K562 (cell line): ENCODE results near the gene SLC35F4. TPM values are rescaled to one million over a fixed set of nuclear protein-coding genes. Genes with fewer than 3 reads are reported as not detected.

Source experiments
- ATAC-seq: fragments of 200-7000 bp; cut with Tn5 transposase; 3 replicates; pipeline ENCODE4 v1.9.1; 2020; ENCODE audit warnings: moderate library complexity
- BruUV-seq: library from RNA; stranded (reverse); fragments of 400-500 nt; replicated peaks from 2 replicates; lab custom pipeline; 2021; lab: Mats Ljungman, UMichigan
- CTCF ChIA-PET: fragments of 300-600 bp; formaldehyde crosslinking; extraction: SDS; loops from one replicate; lab custom pipeline; 2021; ENCODE audit warnings: low intra/inter-chr PET ratio; lab: Yijun Ruan, JAX
- POLR2A ChIA-PET: fragments of 300-600, 350-650 bp; sonication (Branson Sonifier 250); formaldehyde crosslinking; extraction: SDS; loops from one replicate; lab custom pipeline; 2021; ENCODE audit warnings: antibody characterized with exemption, inconsistent platforms; lab: Yijun Ruan, JAX
- DNase-seq, 4 experiments: peaks; one replicate each; pipeline versions ENCODE4 v3.0.0 to v3.0.0-alpha.2; 2011 to 2018; ENCODE audit warnings: low spot score in 3 of 4, mixed read lengths in 3 of 4; ENCODE audit errors: extremely low read depth in 1 of 4
- FAIRE-seq: peaks from 2 replicates; lab custom pipeline; 2011; peaks lifted over from hg19 to GRCh38; lab: Jason Lieb, UNC
- H2AFZ ChIP-seq: 2 replicates; pipeline ENCODE4 v1.6.0; 2011; ENCODE audit warnings: low read depth, low read length, control low read depth, inconsistent platforms
- H3K27ac ChIP-seq: fragments of 200-600 bp; 3 replicates; pipeline ENCODE4 v1.8.0; 2011; ENCODE audit warnings: low read depth, mild to moderate bottlenecking, control low read depth, inconsistent platforms, low read length, moderate library complexity, mixed read lengths; ENCODE audit errors: extremely low read depth
- H3K27me3 ChIP-seq, 2 experiments: fragments of 300-600 bp in 1 of 2; 2 replicates in 1 of 2; 3 replicates in 1 of 2; pipeline versions ENCODE4 v1.6.0 to v1.8.0; 2011; ENCODE audit warnings: inconsistent platforms in 2 of 2, low read length in 2 of 2, mild to moderate bottlenecking in 1 of 2, mixed read lengths in 1 of 2, moderate library complexity in 1 of 2; ENCODE audit not compliant: control insufficient read depth in 2 of 2, insufficient read depth in 2 of 2
- H3K36me3 ChIP-seq: fragments of 300-600 bp; 3 replicates; pipeline ENCODE4 v1.8.0; 2011; ENCODE audit warnings: mild to moderate bottlenecking, low read length, inconsistent platforms; ENCODE audit not compliant: control insufficient read depth, insufficient read depth
- H3K4me1 ChIP-seq, 2 experiments: fragments of 200-600 bp in 1 of 2; replicated peaks in 1 of 2; 2 replicates in 1 of 2; 3 replicates in 1 of 2; pipeline versions ENCODE4 v1.5.1 to v1.8.0; 2011; ENCODE audit warnings: inconsistent platforms in 2 of 2, low read length in 2 of 2, mild to moderate bottlenecking in 1 of 2, mixed read lengths in 1 of 2, moderate library complexity in 1 of 2; ENCODE audit not compliant: control insufficient read depth in 2 of 2, insufficient read depth in 2 of 2
- H3K4me2 ChIP-seq: 2 replicates; pipeline ENCODE4 v1.6.1; 2011; ENCODE audit warnings: low read length, control low read depth, inconsistent platforms, mixed read lengths; ENCODE audit not compliant: insufficient read depth
- H3K4me3 ChIP-seq: fragments of 200-600 bp; sonication (generic), shearing (Covaris generic); 2 replicates; pipeline ENCODE4 v1.5.1; 2016; ENCODE audit warnings: control low read depth, inconsistent platforms
- H3K79me2 ChIP-seq: fragments of 200-600 bp; 3 replicates; pipeline ENCODE4 v1.8.0; 2011; ENCODE audit warnings: low read length, inconsistent platforms; ENCODE audit not compliant: control insufficient read depth, insufficient read depth
- H3K9ac ChIP-seq, 2 experiments: 2 replicates each; pipeline versions ENCODE4 v1.6.0 to v1.6.1; 2011; ENCODE audit warnings: low read depth in 2 of 2, low read length in 2 of 2, control low read depth in 1 of 2, inconsistent platforms in 1 of 2, mild to moderate bottlenecking in 1 of 2, mixed read lengths in 1 of 2; ENCODE audit not compliant: insufficient read depth in 1 of 2
- H3K9me1 ChIP-seq: one replicate; pipeline ENCODE4 v1.6.0; 2011; ENCODE audit warnings: inconsistent platforms, mild to moderate bottlenecking, low read length, moderate library complexity; ENCODE audit not compliant: control insufficient read depth, insufficient read depth
- H3K9me3 ChIP-seq: replicated peaks from 2 replicates; pipeline ENCODE4 v1.5.1; 2011; ENCODE audit warnings: low read depth, low read length, inconsistent platforms; ENCODE audit not compliant: control insufficient read depth, insufficient read depth
- H4K20me1 ChIP-seq: replicated peaks from 2 replicates; pipeline ENCODE4 v1.6.1; 2011; ENCODE audit warnings: low read length, inconsistent platforms, mixed read lengths; ENCODE audit not compliant: control insufficient read depth, insufficient read depth
- ARID1B ChIP-seq: fragments of 450-650 bp; IDR thresholded peaks from 2 replicates; pipeline ENCODE4 v1.6.1; 2016; ENCODE audit warnings: antibody characterized with exemption, mild to moderate bottlenecking, inconsistent platforms
- CBFA2T2 ChIP-seq: fragments of 450-650 bp; conservative IDR thresholded peaks from 2 replicates; pipeline ENCODE4 v1.6.1; 2017; ENCODE audit warnings: mild to moderate bottlenecking
- MCM3 ChIP-seq: fragments of 450-650 bp; IDR thresholded peaks from 2 replicates; pipeline ENCODE4 v1.6.1; 2016
- POLR2A ChIP-seq: fragments of 450-650 bp; conservative IDR thresholded peaks from 2 replicates; pipeline ENCODE4 v1.6.1; 2016
- POLR3G ChIP-seq: IDR thresholded peaks from 2 replicates; pipeline ENCODE4 v1.6.1; 2011; ENCODE audit not compliant: insufficient read length, insufficient replicate concordance; ENCODE audit errors: extremely low read depth
- RAD51 ChIP-seq: fragments of 450-650 bp; IDR thresholded peaks from 2 replicates; pipeline ENCODE4 v1.7.1; 2016; ENCODE audit warnings: low read depth, mild to moderate bottlenecking, borderline replicate concordance
- SMAD2 ChIP-seq: fragments of 150-350 bp; IDR thresholded peaks from 2 replicates; pipeline ENCODE4 v1.6.1; 2014; ENCODE audit warnings: low read depth, mild to moderate bottlenecking, low read length
- TRIM28 ChIP-seq: fragments of 450-650 bp; IDR thresholded peaks from 2 replicates; pipeline ENCODE4 v1.6.1; 2017
- ZBTB7A ChIP-seq: IDR thresholded peaks from 2 replicates; pipeline ENCODE4 v1.6.1; 2011; ENCODE audit warnings: low read depth, mild to moderate bottlenecking, low read length, moderate library complexity, borderline replicate concordance; ENCODE audit not compliant: control insufficient read depth
- ZC3H4 ChIP-seq: sonication (generic); formaldehyde crosslinking; IDR thresholded peaks from 2 replicates; pipeline ENCODE4 v1.9.0; 2021; ENCODE audit warnings: missing genetic modification reagents, borderline replicate concordance
- ZKSCAN3 ChIP-seq: fragments of 250-450 bp; sonication (Bioruptor Pico); IDR thresholded peaks from 2 replicates; pipeline ENCODE4 v1.4.0; 2020
- ZNF165 ChIP-seq: fragments of 250-450 bp; sonication (Bioruptor Pico); IDR thresholded peaks from 2 replicates; pipeline ENCODE4 v1.4.0; 2020; ENCODE audit warnings: borderline replicate concordance
- ZNF311 ChIP-seq: fragments of 250-450 bp; sonication (Bioruptor Pico); IDR thresholded peaks from 2 replicates; pipeline ENCODE4 v1.4.0; 2020; ENCODE audit warnings: mild to moderate bottlenecking, moderate library complexity
- ZNF316 ChIP-seq: fragments of 450-650 bp; IDR thresholded peaks from 2 replicates; pipeline ENCODE4 v1.6.1; 2016
- ZNF586 ChIP-seq: fragments of 450-650 bp; formaldehyde crosslinking; conservative IDR thresholded peaks from 2 replicates; pipeline ENCODE4 v1.4.0; 2020; ENCODE audit warnings: mild to moderate bottlenecking, moderate library complexity
- WGBS: fragments of 100-300 bp; shearing (Covaris generic); methylation state at CpG from one replicate; pipeline ENCODE4 v1.1.6; 2016; ENCODE audit warnings: low coverage, mixed read lengths; ENCODE audit not compliant: insufficient coverage; ENCODE audit errors: missing lambda C conversion rate; 5-methylcytosine and 5-hydroxymethylcytosine counted together
- in situ Hi-C: fragments of 300-500 bp; cut with MboI; formaldehyde crosslinking; loops from 4 replicates; pipeline ENCODE4 v1.15.0; 2018; ENCODE audit warnings: inconsistent platforms, mixed read lengths
- intact Hi-C: fragments of 100-400 bp; cut with micrococcal nuclease; formaldehyde crosslinking; loops from 2 replicates; pipeline ENCODE4 v1.14.2; 2022
- polyA plus RNA-seq, 8 experiments: library from polyadenylated mRNA; depleted of rRNA in 4 of 8; stranded (reverse) in 5 of 8; unstranded in 3 of 8; fragments of >200 nt; fragmentation: Nextera tagmentation in 2 of 8; fragmentation: Illumina TruSeq in 1 of 8; extraction: Ambion mirVana in 2 of 8; extraction: Trizol in 1 of 8; gene quantifications; 2 replicates each; pipeline versions ENCODE4 v1.2.1 to v1.2.3, GENCODE V29; 2011 to 2014; ENCODE audit warnings: inconsistent platforms in 1 of 8, missing spikeins in 1 of 8
- total RNA-seq, 7 experiments: library from RNA; depleted of rRNA in 6 of 7; stranded (reverse); fragments of >200 nt in 6 of 7; fragmentation: Illumina TruSeq in 2 of 7; extraction: Trizol in 2 of 7; gene quantifications; 2 replicates each; pipeline versions ENCODE4 v1.2.1 to v1.2.3, GENCODE V29; 2011 to 2021; ENCODE audit warnings: low replicate concordance in 1 of 7

Gene SLC35F4
- total and polyA plus RNA-seq, 9 of the 15 experiments (the other 6 are each of a cell fraction or from before 2014, with no cell fraction given): 0.01 TPM; not detected in 8

DNA sequence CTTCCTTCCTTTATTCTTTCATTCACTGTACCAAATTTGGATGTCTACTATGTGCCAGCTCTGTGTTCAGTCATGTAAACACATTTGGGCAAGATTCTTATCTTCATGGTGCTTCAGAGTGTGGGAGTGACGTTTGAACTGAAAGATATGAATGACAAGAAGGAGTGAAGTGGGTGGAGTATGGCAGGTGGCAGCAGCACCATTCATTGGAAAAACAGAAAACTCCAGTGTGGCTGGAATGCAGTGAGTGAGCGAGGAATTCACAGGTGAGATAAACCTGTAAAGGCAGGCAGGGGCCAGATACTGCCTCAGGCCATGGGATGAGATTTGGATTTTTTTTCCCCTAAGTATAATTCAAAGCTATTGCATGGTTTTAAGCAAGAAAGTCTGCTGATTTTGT is 231.6 kb downstream of the SLC35F4 start:
- no peaks in the 10 kb centered on the region for H3K9me1 ChIP-seq
- in situ Hi-C loops: no loop called here
- no peak overlapping the region for H3K4me2 ChIP-seq
- BruUV-seq: no TSS peak
- no peak for DNase-seq
- no peak for FAIRE-seq
- no peaks in the 10 kb centered on the region for H3K9me3 ChIP-seq
- no peak overlapping the region for H3K9ac ChIP-seq
- H2AFZ ChIP-seq: no peak overlapping the region
- ATAC-seq: no peak
- H3K4me1 ChIP-seq: no peaks in the 10 kb centered on the region
- no peak overlapping the region for H3K4me3 ChIP-seq
- no peaks in the 10 kb centered on the region for H3K79me2 ChIP-seq
- POLR2A ChIA-PET: no interaction called here
- 0% methylated on average over 1 of the region's 2 CpGs for WGBS
- intact Hi-C loops: no loop called here
- CTCF ChIA-PET: no interaction called here
- H3K27ac ChIP-seq: no peak overlapping the region
- H4K20me1 ChIP-seq: no peaks in the 10 kb centered on the region
- TF ChIP-seq POLR3G: no peak
- no peaks in the 10 kb centered on the region for H3K36me3 ChIP-seq
- H3K27me3 ChIP-seq: no peaks in the 10 kb centered on the region

DNA sequence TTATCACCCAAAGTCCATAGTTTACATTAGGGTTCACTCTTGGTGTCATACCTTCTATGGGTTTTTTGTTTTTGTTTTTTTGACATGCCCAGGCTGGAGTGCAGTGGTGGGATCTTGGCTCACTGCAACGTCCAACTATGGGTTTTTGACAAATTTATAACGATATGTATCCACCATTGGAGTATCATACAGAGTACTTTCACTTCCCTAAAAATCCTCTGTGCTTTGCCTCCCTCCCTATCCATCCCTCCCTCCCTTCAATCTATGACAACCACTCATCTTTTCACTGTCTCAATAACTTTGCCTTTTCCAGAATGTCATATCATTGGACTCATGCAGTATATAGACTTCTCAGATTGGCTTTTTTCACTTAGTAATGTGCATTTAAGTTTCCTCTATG is 233.2 kb downstream of the SLC35F4 start:
- no peak for TF ChIP-seq ZNF586 (CRISPR knock-in tag)
- no peak for TF ChIP-seq ZBTB7A
- no peak for TF ChIP-seq ZNF311 (CRISPR knock-in tag)
- TF ChIP-seq CBFA2T2: no peak
- TF ChIP-seq ZNF165 (CRISPR knock-in tag): no peak
- no peak for TF ChIP-seq ZC3H4 (CRISPR knock-in tag)
- TF ChIP-seq SMAD2: no peak
- TF ChIP-seq TRIM28: no peak
- no peak for TF ChIP-seq ZNF316
- no peak for TF ChIP-seq ZKSCAN3 (CRISPR knock-in tag)
- no peak for TF ChIP-seq RAD51
- TF ChIP-seq ARID1B: no peak
- TF ChIP-seq MCM3: no peak
- no peak for TF ChIP-seq POLR2A
- POLR2A ChIA-PET: no interaction called here
- H3K4me1 ChIP-seq: no peaks in the 10 kb centered on the region
- no peak for FAIRE-seq
- no peak for ATAC-seq
- H3K36me3 ChIP-seq: no peaks in the 10 kb centered on the region
- WGBS: 0% methylated on average over 2 of the region's 2 CpGs
- BruUV-seq: no TSS peak
- H3K9me3 ChIP-seq: no peaks in the 10 kb centered on the region
- CTCF ChIA-PET: no interaction called here
- intact Hi-C loops (no loop called here), in situ Hi-C loops (no loop called here)
- H3K79me2 ChIP-seq: no peaks in the 10 kb centered on the region
- no peak overlapping the region for H3K9ac ChIP-seq
- H3K9me1 ChIP-seq: no peaks in the 10 kb centered on the region
- no peak overlapping the region for H3K4me3 ChIP-seq
- H3K27me3 ChIP-seq: no peaks in the 10 kb centered on the region
- DNase-seq: no peak
- no peaks in the 10 kb centered on the region for H4K20me1 ChIP-seq
- H2AFZ ChIP-seq: no peak overlapping the region
- H3K27ac ChIP-seq: no peak overlapping the region
- no peak overlapping the region for H3K4me2 ChIP-seq
